Measurements from ENCODE around the gene DTNB. TPM values are rescaled to one million over a fixed set of nuclear protein-coding genes. Genes with fewer than 3 reads are reported as not detected.

Gene DTNB
- total RNA-seq, 1 experiment from 2014 or later: 19.6 TPM

DNA sequence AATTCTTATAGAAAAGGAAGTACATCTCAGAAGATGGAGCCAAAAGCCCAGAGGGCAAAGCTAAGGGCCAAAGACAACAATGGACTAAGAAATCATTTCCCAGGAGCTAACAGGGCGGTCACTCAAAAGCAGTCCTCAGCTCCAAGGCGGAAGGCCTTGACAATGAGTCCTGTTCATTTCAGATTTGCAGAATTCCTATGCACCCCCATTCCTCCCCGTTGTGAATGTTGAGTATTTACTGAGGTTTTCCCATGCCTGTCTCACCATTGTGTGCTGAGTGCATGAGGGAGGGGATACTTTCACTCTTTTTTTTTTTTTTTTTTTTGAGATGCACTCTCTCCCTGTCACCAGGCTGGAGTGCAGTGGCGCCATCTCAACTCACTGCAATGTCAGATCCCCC is 18.8 kb upstream of the DTNB start:
- ChIA-PET CTCF (no interaction called here), POLR2A (ENCODE audit: low non-redundant PET) (no interaction called here)
- Histone ChIP-seq H3K4me1 (ENCODE audit: insufficient read depth, low read length, poor library complexity, severe bottlenecking) (no peaks in the 10 kb centered on the region), H3K36me3 (ENCODE audit: insufficient read depth, low read length, poor library complexity, severe bottlenecking) (no peaks in the 10 kb centered on the region), H3K9me3 (ENCODE audit: low read depth, low read length, poor library complexity, severe bottlenecking) (no peaks in the 10 kb centered on the region), H3K27me3 (replicated peaks; ENCODE audit: insufficient read depth, low read depth, low read length, poor library complexity) (no peaks in the 10 kb centered on the region), H3K27ac (ENCODE audit: low read depth, low read length, poor library complexity, severe bottlenecking) (no peak overlapping the region), H3K4me3 (ENCODE audit: low read depth, low read length, poor library complexity, severe bottlenecking) (no peak overlapping the region)
- DNase-seq (ENCODE audit: low spot score): no peak
- TF ChIP-seq CTCF (conservative IDR thresholded peaks at IDR 0.05; ENCODE audit: low read depth, low read length) (no peak), EZH2 (IDR thresholded peaks at IDR 0.05; ENCODE audit: borderline replicate concordance, low read depth, low read length, poor library complexity, severe bottlenecking) (no peak)
- BruUV-seq (replicated peaks): no TSS peak
- intact Hi-C loops (cut with micrococcal nuclease; ENCODE audit: unreplicated experiment): no loop called here

DNA sequence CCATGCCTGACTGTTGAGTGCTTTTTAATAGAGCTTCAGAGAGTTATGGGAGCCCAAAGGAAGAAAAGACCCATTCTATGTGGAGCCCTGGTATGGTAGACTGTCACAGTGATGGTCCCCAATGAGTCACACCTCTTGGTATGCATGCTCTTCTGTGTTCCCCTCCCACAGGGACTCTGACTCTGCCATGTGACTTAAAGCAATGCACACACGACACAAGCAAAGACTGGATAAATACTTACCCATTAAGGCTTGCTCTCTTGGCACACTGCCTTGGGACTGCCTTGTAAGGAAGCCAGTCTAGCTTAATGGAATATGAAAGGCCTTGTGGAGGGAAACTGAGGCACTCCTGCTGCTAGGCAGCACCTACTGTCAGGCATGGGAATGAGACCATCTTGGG is 16.7 kb upstream of the DTNB start:
- H3K36me3 ChIP-seq (ENCODE audit: insufficient read depth, low read length, poor library complexity, severe bottlenecking): no peaks in the 10 kb centered on the region
- H3K4me3 ChIP-seq (ENCODE audit: low read depth, low read length, poor library complexity, severe bottlenecking): no peak overlapping the region
- H3K4me1 ChIP-seq (ENCODE audit: insufficient read depth, low read length, poor library complexity, severe bottlenecking): no peaks in the 10 kb centered on the region
- BruUV-seq (replicated peaks): no TSS peak
- ChIA-PET CTCF (interaction anchor here (1.8 kb wide), 1 partner anchor 9 kb away, joined by 5 read pairs; no protein-coding TSS in a partner anchor), POLR2A (ENCODE audit: low non-redundant PET) (interaction anchor here (0.6 kb wide), 1 partner anchor 54 kb away, joined by 5 read pairs; no protein-coding TSS in a partner anchor)
- no peak for TF ChIP-seq EZH2 (IDR thresholded peaks at IDR 0.05; ENCODE audit: borderline replicate concordance, low read depth, low read length, poor library complexity, severe bottlenecking)
- no peak for TF ChIP-seq CTCF (conservative IDR thresholded peaks at IDR 0.05; ENCODE audit: low read depth, low read length)
- H3K27me3 ChIP-seq (replicated peaks; ENCODE audit: insufficient read depth, low read depth, low read length, poor library complexity): no peaks in the 10 kb centered on the region
- no peak overlapping the region for H3K27ac ChIP-seq (ENCODE audit: low read depth, low read length, poor library complexity, severe bottlenecking)
- H3K9me3 ChIP-seq (ENCODE audit: low read depth, low read length, poor library complexity, severe bottlenecking): no peaks in the 10 kb centered on the region
- DNase-seq (ENCODE audit: low spot score): peak; percentile 88
- intact Hi-C loops (cut with micrococcal nuclease; ENCODE audit: unreplicated experiment): no loop called here

GRCh38 chr2:25688236-25688635 is 14.9 kb upstream of the DTNB start:
- Histone ChIP-seq H3K9me3 (ENCODE audit: low read depth, low read length, poor library complexity, severe bottlenecking) (no peaks in the 10 kb centered on the region), H3K27me3 (replicated peaks; ENCODE audit: insufficient read depth, low read depth, low read length, poor library complexity) (no peaks in the 10 kb centered on the region), H3K27ac (ENCODE audit: low read depth, low read length, poor library complexity, severe bottlenecking) (no peak overlapping the region), H3K36me3 (ENCODE audit: insufficient read depth, low read length, poor library complexity, severe bottlenecking) (no peaks in the 10 kb centered on the region), H3K4me3 (ENCODE audit: low read depth, low read length, poor library complexity, severe bottlenecking) (no peak overlapping the region), H3K4me1 (ENCODE audit: insufficient read depth, low read length, poor library complexity, severe bottlenecking) (no peaks in the 10 kb centered on the region)
- no peak for DNase-seq (ENCODE audit: low spot score)
- intact Hi-C loops (cut with micrococcal nuclease; ENCODE audit: unreplicated experiment): no loop called here
- no peak for TF ChIP-seq EZH2 (IDR thresholded peaks at IDR 0.05; ENCODE audit: borderline replicate concordance, low read depth, low read length, poor library complexity, severe bottlenecking)
- no peak for TF ChIP-seq CTCF (conservative IDR thresholded peaks at IDR 0.05; ENCODE audit: low read depth, low read length)
- ChIA-PET CTCF (no interaction called here), POLR2A (ENCODE audit: low non-redundant PET) (no interaction called here)
- no TSS peak for BruUV-seq (replicated peaks)

Measured in A673 (cell line).